ENCODE measurements around the gene COPB2. TPM values are rescaled to one million over a fixed set of nuclear protein-coding genes. Genes with fewer than 3 reads are reported as not detected.

The COPB2 gene
- total RNA-seq, 1 donor from 2014 or later: 140 TPM

- H3K27me3 Mint-ChIP-seq: peaks cover 73% of the 10 kb centered on the region
- no peak for TF ChIP-seq CTCF (conservative IDR thresholded peaks at IDR 0.05)
- H3K4me1 Mint-ChIP-seq (ENCODE audit: unreplicated experiment): peaks cover 5% of the 10 kb centered on the region
- no peaks in the 10 kb centered on the region for H3K9me3 Mint-ChIP-seq
- H3K4me3 Mint-ChIP-seq: no peak overlapping the region
- DNase-seq (ENCODE audit: extremely low spot score, unreplicated experiment): peak; percentile 13
- no peak overlapping the region for H3K27ac Mint-ChIP-seq
- H3K36me3 Mint-ChIP-seq: no peaks in the 10 kb centered on the region
Measured at GRCh38 chr3:139332092-139332491, 57.4 kb downstream of the COPB2 start.

DNA sequence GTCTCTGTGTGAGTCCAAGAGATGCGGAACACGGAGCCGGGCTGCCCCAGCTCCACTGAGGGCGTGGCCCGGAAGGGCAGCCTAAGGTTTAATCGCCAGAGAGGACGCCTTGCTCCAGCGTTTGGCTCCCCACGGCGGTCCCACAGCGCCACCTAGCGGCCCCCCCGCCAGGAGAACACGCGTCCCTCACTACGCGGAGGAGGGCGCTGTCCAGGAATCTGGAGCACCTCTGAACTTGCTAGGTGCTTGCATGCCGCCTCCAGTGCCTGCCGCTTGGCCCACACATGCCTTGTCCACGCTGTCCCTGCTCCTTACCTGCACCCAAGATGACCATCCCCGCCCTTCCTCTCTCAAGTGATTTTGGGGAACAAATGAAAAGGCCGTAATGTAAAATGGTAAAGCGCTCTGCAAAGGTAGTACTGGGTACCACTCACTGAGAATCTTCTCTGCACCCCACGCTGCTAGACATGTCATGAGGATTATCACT is 60.0 kb downstream of the COPB2 start:
- Mint-ChIP-seq H3K27me3 (peaks cover 79% of the 10 kb centered on the region), H3K4me1 (ENCODE audit: unreplicated experiment) (peaks cover 5% of the 10 kb centered on the region), H3K36me3 (no peaks in the 10 kb centered on the region), H3K4me3 (no peak overlapping the region), H3K9me3 (no peaks in the 10 kb centered on the region), H3K27ac (no peak overlapping the region)
- DNase-seq (ENCODE audit: extremely low spot score, unreplicated experiment): peak; percentile 93
- TF ChIP-seq CTCF (conservative IDR thresholded peaks at IDR 0.05): peak; percentile 100

DNA sequence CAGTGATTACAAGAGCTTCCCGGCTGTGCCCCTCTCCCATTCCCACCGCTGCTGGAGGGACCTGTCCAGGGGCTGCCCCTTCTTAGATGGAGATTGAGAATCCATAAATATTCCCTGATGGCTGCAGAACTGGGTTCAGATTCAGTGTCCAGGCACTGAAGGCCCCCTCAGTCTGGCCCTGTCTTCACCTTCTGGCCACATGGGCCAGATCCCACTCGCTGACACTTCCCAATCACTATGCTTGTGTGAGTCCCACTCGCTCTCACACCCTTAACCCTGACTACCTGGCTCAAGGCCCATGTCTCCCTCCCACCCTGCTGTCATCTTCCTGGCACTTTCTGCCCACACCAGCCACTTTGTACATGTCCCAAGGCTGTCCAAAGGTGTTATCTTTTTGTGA is 61.1 kb downstream of the COPB2 start:
- Mint-ChIP-seq H3K9me3 (no peaks in the 10 kb centered on the region), H3K4me1 (ENCODE audit: unreplicated experiment) (peaks cover 5% of the 10 kb centered on the region), H3K36me3 (no peaks in the 10 kb centered on the region), H3K4me3 (no peak overlapping the region), H3K27ac (no peak overlapping the region), H3K27me3 (peaks cover 81% of the 10 kb centered on the region)
- DNase-seq (ENCODE audit: extremely low spot score, unreplicated experiment): peak; percentile 50
- TF ChIP-seq CTCF (conservative IDR thresholded peaks at IDR 0.05): no peak

GRCh38 chr3:139327861-139328260 is 61.6 kb downstream of the COPB2 start:
- no peak overlapping the region for H3K27ac Mint-ChIP-seq
- no peak for TF ChIP-seq CTCF (conservative IDR thresholded peaks at IDR 0.05)
- H3K9me3 Mint-ChIP-seq: no peaks in the 10 kb centered on the region
- no peaks in the 10 kb centered on the region for H3K36me3 Mint-ChIP-seq
- DNase-seq (ENCODE audit: extremely low spot score, unreplicated experiment): peak; percentile 53
- H3K4me1 Mint-ChIP-seq (ENCODE audit: unreplicated experiment): peaks cover 5% of the 10 kb centered on the region
- H3K4me3 Mint-ChIP-seq: no peak overlapping the region
- peaks cover 80% of the 10 kb centered on the region for H3K27me3 Mint-ChIP-seq

GRCh38 chr3:139327231-139327630 is 62.2 kb downstream of the COPB2 start:
- Mint-ChIP-seq H3K36me3 (no peaks in the 10 kb centered on the region), H3K4me3 (no peak overlapping the region), H3K4me1 (ENCODE audit: unreplicated experiment) (peaks cover 5% of the 10 kb centered on the region), H3K9me3 (no peaks in the 10 kb centered on the region), H3K27me3 (peaks cover 79% of the 10 kb centered on the region), H3K27ac (no peak overlapping the region)
- TF ChIP-seq CTCF (conservative IDR thresholded peaks at IDR 0.05): no peak
- no peak for DNase-seq (ENCODE audit: extremely low spot score, unreplicated experiment)

GRCh38 chr3:139326707-139327106 is 62.7 kb downstream of the COPB2 start:
- H3K36me3 Mint-ChIP-seq: no peaks in the 10 kb centered on the region
- peaks cover 77% of the 10 kb centered on the region for H3K27me3 Mint-ChIP-seq
- no peak for TF ChIP-seq CTCF (conservative IDR thresholded peaks at IDR 0.05)
- H3K9me3 Mint-ChIP-seq: no peaks in the 10 kb centered on the region
- H3K4me3 Mint-ChIP-seq: no peak overlapping the region
- DNase-seq (ENCODE audit: extremely low spot score, unreplicated experiment): no peak
- H3K4me1 Mint-ChIP-seq (ENCODE audit: unreplicated experiment): peaks cover 5% of the 10 kb centered on the region
- H3K27ac Mint-ChIP-seq: no peak overlapping the region

Measured in type B pancreatic cell (in vitro differentiated cells).